Measurements from ENCODE around the gene DOK6. TPM values are rescaled to one million over a fixed set of nuclear protein-coding genes. Genes with fewer than 3 reads are reported as not detected.

Gene DOK6
- total and polyA plus RNA-seq, 2 of the 13 experiments (the other 11 are each of a cell fraction or from before 2014, with no cell fraction given) = 17.0 to 17.2 TPM

DNA sequence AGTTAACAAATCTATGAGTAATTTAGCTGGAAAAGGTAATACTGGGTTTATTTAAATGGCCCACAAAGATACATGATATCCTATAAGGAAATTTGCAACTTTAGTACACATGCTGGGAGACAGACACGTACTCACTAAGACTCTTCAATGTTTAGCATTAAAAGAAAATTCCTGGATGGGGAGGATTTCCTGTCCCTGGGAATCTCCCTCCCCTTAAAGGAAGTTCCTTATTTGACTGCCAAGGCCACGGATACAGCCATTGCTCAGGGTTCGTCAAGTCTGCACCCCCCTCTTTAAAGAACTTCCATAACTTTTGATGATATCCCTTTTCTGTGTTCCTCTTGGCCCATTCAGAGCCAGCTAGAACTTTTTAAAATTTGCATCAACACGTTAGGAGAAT, 279.4 kb downstream of the DOK6 start:
- CTCF ChIA-PET (ENCODE audit: low intra/inter-chr PET ratio, low total read pairs) = no interaction called here
- Histone ChIP-seq H3K27me3 (ENCODE audit: control insufficient read depth in 1 of 2, insufficient read depth in 2 of 2, low read length in 2 of 2) (no peaks in the 10 kb centered on the region), H3K27ac (ENCODE audit: extremely low read length, insufficient read depth, low read length) (no peak overlapping the region), H3K9ac (ENCODE audit: insufficient read depth, low read depth, low read length) (no peak overlapping the region), H3K4me1 (ENCODE audit: insufficient read depth, low read length) (peaks cover 9% of the 10 kb centered on the region), H2AFZ (ENCODE audit: low read length) (no peak overlapping the region), H3K9me3 (ENCODE audit: low read length) (no peaks in the 10 kb centered on the region), H3K4me3 (replicated peaks in 1 of 3; ENCODE audit: insufficient read depth in 1 of 3, low read depth in 2 of 3, low read length in 3 of 3) (no peak overlapping the region), H3K4me2 (ENCODE audit: low read depth, low read length) (no peak overlapping the region), H3K79me2 (ENCODE audit: insufficient read depth, low read length) (no peaks in the 10 kb centered on the region), H4K20me1 (ENCODE audit: insufficient read depth, low read length) (no peaks in the 10 kb centered on the region), H3K36me3 (replicated peaks in 1 of 2; ENCODE audit: control insufficient read depth in 1 of 2, insufficient read depth in 2 of 2, low read length in 2 of 2) (no peaks in the 10 kb centered on the region)
- TF ChIP-seq ZNF572 (CRISPR knock-in tag; IDR thresholded peaks at IDR 0.05) (no peak), ZNF124 (CRISPR knock-in tag; IDR thresholded peaks at IDR 0.05) (no peak), PRPF4 (IDR thresholded peaks at IDR 0.05; ENCODE audit: low read depth, low read length, poor library complexity, severe bottlenecking) (no peak), ATF7-NPFF (CRISPR knock-in tag; IDR thresholded peaks at IDR 0.05; ENCODE audit: low read depth) (no peak), ZFP90 (CRISPR knock-in tag; IDR thresholded peaks at IDR 0.05; ENCODE audit: borderline replicate concordance) (no peak), JARID2 (CRISPR knock-in tag; IDR thresholded peaks at IDR 0.05; ENCODE audit: insufficient replicate concordance) (no peak), POLR2G (IDR thresholded peaks at IDR 0.05; ENCODE audit: low read depth, low read length) (no peak), KLF11 (CRISPR knock-in tag; IDR thresholded peaks at IDR 0.05) (no peak), GTF3A (CRISPR knock-in tag; conservative IDR thresholded peaks at IDR 0.05) (no peak), ATRX (CRISPR knock-in tag; IDR thresholded peaks at IDR 0.05; ENCODE audit: borderline replicate concordance) (no peak), PHF21A (CRISPR knock-in tag; IDR thresholded peaks at IDR 0.05) (no peak), ZNF331 (CRISPR knock-in tag; IDR thresholded peaks at IDR 0.05) (no peak), SNRNP70 (IDR thresholded peaks at IDR 0.05; ENCODE audit: low read depth, low read length) (no peak), KMT2B (CRISPR knock-in tag; IDR thresholded peaks at IDR 0.05) (no peak), REL (CRISPR knock-in tag; conservative IDR thresholded peaks at IDR 0.05) (no peak), HNF4A (CRISPR knock-in tag; IDR thresholded peaks at IDR 0.05) (no peak), ZBTB7A (CRISPR knock-in tag; IDR thresholded peaks at IDR 0.05) (no peak), ZNF3 (CRISPR knock-in tag; IDR thresholded peaks at IDR 0.05) (no peak)
- TF ChIP-seq, protein P1, sequence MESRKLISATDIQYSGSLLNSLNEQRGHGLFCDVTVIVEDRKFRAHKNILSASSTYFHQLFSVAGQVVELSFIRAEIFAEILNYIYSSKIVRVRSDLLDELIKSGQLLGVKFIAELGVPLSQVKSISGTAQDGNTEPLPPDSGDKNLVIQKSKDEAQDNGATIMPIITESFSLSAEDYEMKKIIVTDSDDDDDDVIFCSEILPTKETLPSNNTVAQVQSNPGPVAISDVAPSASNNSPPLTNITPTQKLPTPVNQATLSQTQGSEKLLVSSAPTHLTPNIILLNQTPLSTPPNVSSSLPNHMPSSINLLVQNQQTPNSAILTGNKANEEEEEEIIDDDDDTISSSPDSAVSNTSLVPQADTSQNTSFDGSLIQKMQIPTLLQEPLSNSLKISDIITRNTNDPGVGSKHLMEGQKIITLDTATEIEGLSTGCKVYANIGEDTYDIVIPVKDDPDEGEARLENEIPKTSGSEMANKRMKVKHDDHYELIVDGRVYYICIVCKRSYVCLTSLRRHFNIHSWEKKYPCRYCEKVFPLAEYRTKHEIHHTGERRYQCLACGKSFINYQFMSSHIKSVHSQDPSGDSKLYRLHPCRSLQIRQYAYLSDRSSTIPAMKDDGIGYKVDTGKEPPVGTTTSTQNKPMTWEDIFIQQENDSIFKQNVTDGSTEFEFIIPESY (CRISPR knock-in tag; IDR thresholded peaks at IDR 0.05) = no peak
- TF ChIP-seq, protein P2, sequence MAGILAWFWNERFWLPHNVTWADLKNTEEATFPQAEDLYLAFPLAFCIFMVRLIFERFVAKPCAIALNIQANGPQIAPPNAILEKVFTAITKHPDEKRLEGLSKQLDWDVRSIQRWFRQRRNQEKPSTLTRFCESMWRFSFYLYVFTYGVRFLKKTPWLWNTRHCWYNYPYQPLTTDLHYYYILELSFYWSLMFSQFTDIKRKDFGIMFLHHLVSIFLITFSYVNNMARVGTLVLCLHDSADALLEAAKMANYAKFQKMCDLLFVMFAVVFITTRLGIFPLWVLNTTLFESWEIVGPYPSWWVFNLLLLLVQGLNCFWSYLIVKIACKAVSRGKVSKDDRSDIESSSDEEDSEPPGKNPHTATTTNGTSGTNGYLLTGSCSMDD (CRISPR knock-in tag; IDR thresholded peaks at IDR 0.05) = no peak
- DNase-seq (ENCODE audit: low spot score) (no peak), ATAC-seq (no peak), FAIRE-seq (no peak)
- in situ Hi-C loops (cut with HindIII; ENCODE audit: extremely low pct_ligation_motif_present, low pct_unique_long_range_greater_than_20kb) (no loop called here), intact Hi-C loops (cut with micrococcal nuclease; ENCODE audit: unreplicated experiment) (no loop called here)
- POLR2A ChIA-PET = no interaction called here
- WGBS (ENCODE audit: low lambda C conversion rate) = 83% methylated on average over 4 of the region's 4 CpGs
- BruUV-seq (replicated peaks) = no TSS peak
